Astrocyte (in vitro differentiated cells and primary cell): ENCODE measurements around the gene ORC1. TPM values are rescaled to one million over a fixed set of nuclear protein-coding genes. Genes with fewer than 3 reads are reported as not detected.
A peak's percentile ranks its signal among the peaks of the same experiment; 100 is the strongest.

Experiments used
- DNase-seq: peaks from one replicate; pipeline ENCODE4 v3.0.0-alpha.2; 2010; ENCODE audit warnings: low read depth
- FAIRE-seq: peaks from 2 replicates; lab custom pipeline; 2011; peaks lifted over from hg19 to GRCh38; lab: Jason Lieb, UNC
- H2AFZ ChIP-seq: 2 replicates; pipeline ENCODE4 v1.6.0; 2012; ENCODE audit warnings: low read depth, low read length, inconsistent platforms
- H3K27ac ChIP-seq: 2 replicates; pipeline ENCODE4 v1.5.1; 2011; ENCODE audit warnings: low read depth, low read length, inconsistent platforms
- H3K27me3 ChIP-seq: 2 replicates; pipeline ENCODE4 v1.6.0; 2011; ENCODE audit warnings: low read length, inconsistent platforms; ENCODE audit not compliant: insufficient read depth
- H3K36me3 ChIP-seq: 2 replicates; pipeline ENCODE4 v1.5.1; 2011; ENCODE audit warnings: low read length, inconsistent platforms; ENCODE audit not compliant: insufficient read depth
- H3K4me1 ChIP-seq: 2 replicates; pipeline ENCODE4 v1.5.1; 2011; ENCODE audit warnings: low read length, inconsistent platforms; ENCODE audit not compliant: insufficient read depth
- H3K4me2 ChIP-seq: 2 replicates; pipeline ENCODE4 v1.6.0; 2012; ENCODE audit warnings: low read length, inconsistent platforms
- H3K4me3 ChIP-seq: 2 replicates; pipeline ENCODE4 v1.5.1; 2011; ENCODE audit warnings: low read depth, mild to moderate bottlenecking, low read length, inconsistent platforms; ENCODE audit not compliant: insufficient read depth
- H3K79me2 ChIP-seq: 2 replicates; pipeline ENCODE4 v1.6.0; 2012; ENCODE audit warnings: mild to moderate bottlenecking, low read length, inconsistent platforms; ENCODE audit not compliant: insufficient read depth
- H3K9ac ChIP-seq: 2 replicates; pipeline ENCODE4 v1.6.0; 2012; ENCODE audit warnings: mild to moderate bottlenecking, low read length, inconsistent platforms
- H3K9me3 ChIP-seq: 2 replicates; pipeline ENCODE4 v1.5.1; 2012; ENCODE audit warnings: low read depth, mild to moderate bottlenecking, low read length, inconsistent platforms; ENCODE audit not compliant: insufficient read depth
- H4K20me1 ChIP-seq: 2 replicates; pipeline ENCODE4 v1.6.0; 2012; ENCODE audit warnings: low read length, inconsistent platforms; ENCODE audit not compliant: insufficient read depth
- H3K27ac Mint-ChIP-seq: one replicate; pipeline ENCODE4 v1.8.0; 2021; ENCODE audit warnings: mild to moderate bottlenecking, mixed read lengths; ENCODE audit not compliant: unreplicated experiment
- H3K27me3 Mint-ChIP-seq: one replicate; pipeline ENCODE4 v1.8.0; 2021; ENCODE audit warnings: low read depth, mixed read lengths; ENCODE audit not compliant: unreplicated experiment
- H3K36me3 Mint-ChIP-seq: one replicate; pipeline ENCODE4 v1.8.0; 2021; ENCODE audit warnings: low read depth, mixed read lengths; ENCODE audit not compliant: unreplicated experiment
- H3K4me1 Mint-ChIP-seq: one replicate; pipeline ENCODE4 v1.8.0; 2021; ENCODE audit warnings: low read depth, mixed read lengths; ENCODE audit not compliant: unreplicated experiment
- H3K4me3 Mint-ChIP-seq: one replicate; pipeline ENCODE4 v1.8.0; 2021; ENCODE audit warnings: mild to moderate bottlenecking, moderate library complexity, mixed read lengths; ENCODE audit not compliant: unreplicated experiment
- H3K9me3 Mint-ChIP-seq: one replicate; pipeline ENCODE4 v1.8.0; 2021; ENCODE audit warnings: mild to moderate bottlenecking, mixed read lengths; ENCODE audit not compliant: unreplicated experiment
- CTCF ChIP-seq: IDR thresholded peaks from 2 replicates; pipeline ENCODE4 v1.5.1; 2011; ENCODE audit warnings: low read depth, mild to moderate bottlenecking, inconsistent platforms, low read length, moderate library complexity; ENCODE audit not compliant: insufficient read depth
- EZH2 ChIP-seq: IDR thresholded peaks from 2 replicates; pipeline ENCODE4 v1.6.1; 2012; ENCODE audit warnings: mild to moderate bottlenecking, low read length, inconsistent platforms; ENCODE audit not compliant: insufficient read depth
- total RNA-seq: library from RNA; stranded (reverse); gene quantifications from 2 replicates; pipeline ENCODE4 v1.2.1, GENCODE V29; 2021

Gene ORC1
- total RNA-seq, 1 donor from 2014 or later, result 2.1 TPM

GRCh38 chr1:52365746-52366516 is 38.3 kb downstream of the ORC1 start, which contains the start of gene CC2D1B:
Gene CC2D1B, minus strand, starts transcription at chr1:52366205. Its CDS starts 1,585 bp downstream, at chr1:52364620.
- peak within 1 kb of the TSS; percentile 100 for H3K4me3 Mint-ChIP-seq
- no peaks in the 10 kb centered on the region for H3K27me3 ChIP-seq
- peaks cover 36% of the 10 kb centered on the region for H3K79me2 ChIP-seq
- peaks cover 10% of the 10 kb centered on the region for H3K4me1 ChIP-seq
- H3K4me3 ChIP-seq, result peak within 1 kb of the TSS; percentile 89
- H3K4me2 ChIP-seq, result peak within 1 kb of the TSS; percentile 98
- peaks cover 23% of the 10 kb centered on the region for H4K20me1 ChIP-seq
- H3K9me3 ChIP-seq, result no peaks in the 10 kb centered on the region
- H2AFZ ChIP-seq, result peak within 1 kb of the TSS; percentile 81
- H3K9me3 Mint-ChIP-seq, result no peaks in the 10 kb centered on the region
- peak within 1 kb of the TSS; percentile 88 for H3K27ac ChIP-seq
- peak within 1 kb of the TSS; percentile 97 for H3K27ac Mint-ChIP-seq
- H3K36me3 Mint-ChIP-seq, result peaks cover 6% of the 10 kb centered on the region
- no peaks in the 10 kb centered on the region for H3K27me3 Mint-ChIP-seq
- H3K4me1 Mint-ChIP-seq, result peaks cover 3% of the 10 kb centered on the region
- peak; percentile 91 for DNase-seq
- H3K36me3 ChIP-seq, result peaks cover 9% of the 10 kb centered on the region
- TF ChIP-seq EZH2 (no peak), CTCF (no peak)
- H3K9ac ChIP-seq, result peak within 1 kb of the TSS; percentile 97
- FAIRE-seq, result no peak

- Histone ChIP-seq H4K20me1 (peaks cover 23% of the 10 kb centered on the region), H3K4me1 (peaks cover 10% of the 10 kb centered on the region), H3K9ac (peak overlapping the region; percentile 97), H3K27ac (peak overlapping the region; percentile 88), H3K9me3 (no peaks in the 10 kb centered on the region), H3K36me3 (peaks cover 13% of the 10 kb centered on the region), H3K79me2 (peaks cover 36% of the 10 kb centered on the region), H3K4me3 (peak overlapping the region; percentile 89), H2AFZ (peak overlapping the region; percentile 81), H3K4me2 (peak overlapping the region; percentile 98), H3K27me3 (no peaks in the 10 kb centered on the region)
- TF ChIP-seq EZH2 (no peak), CTCF (no peak)
- H3K4me1 Mint-ChIP-seq, result peaks cover 3% of the 10 kb centered on the region
- H3K27me3 Mint-ChIP-seq, result no peaks in the 10 kb centered on the region
- H3K9me3 Mint-ChIP-seq, result no peaks in the 10 kb centered on the region
- FAIRE-seq (no peak), DNase-seq (peak; percentile 59)
- H3K27ac Mint-ChIP-seq, result peak overlapping the region; percentile 97
- H3K4me3 Mint-ChIP-seq, result peak overlapping the region; percentile 100
- peaks cover 10% of the 10 kb centered on the region for H3K36me3 Mint-ChIP-seq
Measured at GRCh38 chr1:52365071-52365745, 39.0 kb downstream of the ORC1 start.
